ENCODE measurements around the gene UBE2V1. TPM values are rescaled to one million over a fixed set of nuclear protein-coding genes. Genes with fewer than 3 reads are reported as not detected.

Gene UBE2V1
- total and polyA plus RNA-seq, 2 of the 13 experiments (the other 11 are each of a cell fraction or from before 2014, with no cell fraction given), result 81.3 to 132 TPM

GRCh38 chr20:50112512-50113419 is at the start of gene UBE2V1 (continued):
- TF ChIP-seq ZFP91 (CRISPR knock-in tag; IDR thresholded peaks at IDR 0.05; ENCODE audit: borderline replicate concordance) (peak; percentile 93), ZNF672 (CRISPR knock-in tag; IDR thresholded peaks at IDR 0.05) (no peak), THYN1 (CRISPR knock-in tag; IDR thresholded peaks at IDR 0.05; ENCODE audit: borderline replicate concordance, low read depth) (no peak), HMG20A (CRISPR knock-in tag; IDR thresholded peaks at IDR 0.05; ENCODE audit: borderline replicate concordance) (no peak), KLF9 (CRISPR knock-in tag; IDR thresholded peaks at IDR 0.05; ENCODE audit: low read depth) (0 out of 2 replicates have a peak, but pooled peaks have one; percentile 74), HDAC6 (IDR thresholded peaks at IDR 0.05; ENCODE audit: low read depth, low read length) (no peak), GPBP1L1 (CRISPR knock-in tag; IDR thresholded peaks at IDR 0.05) (no peak), ZFP90 (CRISPR knock-in tag; IDR thresholded peaks at IDR 0.05; ENCODE audit: borderline replicate concordance) (peak; percentile 49; the same call in 1 of the 2 replicates), SAFB2 (CRISPR knock-in tag; IDR thresholded peaks at IDR 0.05; ENCODE audit: borderline replicate concordance, low read depth) (peak; percentile 96), ZHX1 (CRISPR knock-in tag; IDR thresholded peaks at IDR 0.05; ENCODE audit: low read depth) (peak; percentile 72; the same call in 1 of the 2 replicates), ZNF773 (CRISPR knock-in tag; IDR thresholded peaks at IDR 0.05; ENCODE audit: borderline replicate concordance) (peak; percentile 79; the same call in 1 of the 2 replicates), ZNF431 (CRISPR knock-in tag; IDR thresholded peaks at IDR 0.05; ENCODE audit: borderline replicate concordance, low read depth) (peak; percentile 95), PAXIP1 (CRISPR knock-in tag; conservative IDR thresholded peaks at IDR 0.05) (peak; percentile 50), SATB2 (CRISPR knock-in tag; IDR thresholded peaks at IDR 0.05) (peak; percentile 42; the same call in 1 of the 2 replicates), RARG (CRISPR knock-in tag; IDR thresholded peaks at IDR 0.05; ENCODE audit: low read depth) (0 out of 2 replicates have a peak, but pooled peaks have one; percentile 31), XBP1 (CRISPR knock-in tag; IDR thresholded peaks at IDR 0.05) (peak; percentile 36; the same call in 1 of the 2 replicates), KLF6 (CRISPR knock-in tag; IDR thresholded peaks at IDR 0.05) (peak; percentile 84; the same call in 1 of the 2 replicates), ZBTB7A (CRISPR knock-in tag; IDR thresholded peaks at IDR 0.05) (peak; percentile 90)
